SK-N-SH (cell line): Measurements from ENCODE around the gene CEP112. TPM values are rescaled to one million over a fixed set of nuclear protein-coding genes. Genes with fewer than 3 reads are reported as not detected.

Source experiments
- CTCF ChIA-PET: fragments of 300-600, 350-600 bp; formaldehyde crosslinking; extraction: SDS; loops from one replicate; lab custom pipeline; 2021; lab: Yijun Ruan, JAX
- POLR2A ChIA-PET: fragments of 350-600 bp; sonication (Branson Sonifier 250); formaldehyde crosslinking; extraction: SDS; loops from one replicate; lab custom pipeline; 2020; ENCODE audit warnings: antibody characterized with exemption, inconsistent platforms; lab: Yijun Ruan, JAX
- DNase-seq: peaks from one replicate; pipeline ENCODE4 v3.0.0; 2012
- H2AFZ ChIP-seq: fragments of 200-600 bp; sonication (generic); 2 replicates; pipeline ENCODE4 v1.8.1; 2016; ENCODE audit warnings: antibody characterized with exemption, mild to moderate bottlenecking, low read depth
- H3F3A ChIP-seq: fragments of 200-600 bp; sonication (generic); replicated peaks from 2 replicates; pipeline ENCODE3; 2016; ENCODE audit warnings: antibody characterized with exemption, mild to moderate bottlenecking; ENCODE audit not compliant: insufficient read depth
- H3K27ac ChIP-seq, 2 experiments: fragments of 200-500 bp in 1 of 2; fragments of 200-600 bp in 1 of 2; sonication (Bioruptor generic) in 1 of 2; sonication (generic), shearing (Covaris generic) in 1 of 2; 2 replicates each; pipeline versions ENCODE4 v1.5.1 to v1.6.1; 2014 to 2016; ENCODE audit warnings: low read depth in 2 of 2, inconsistent platforms in 1 of 2, low read length in 1 of 2, mild to moderate bottlenecking in 1 of 2, mixed read lengths in 1 of 2
- H3K27me3 ChIP-seq: fragments of 200-600 bp; sonication (generic), shearing (Covaris generic); 2 replicates; pipeline ENCODE4 v1.6.1; 2016; ENCODE audit warnings: mixed run types; ENCODE audit not compliant: insufficient read depth
- H3K36me3 ChIP-seq, 2 experiments: fragments of 200-500 bp in 1 of 2; fragments of 200-600 bp in 1 of 2; sonication (Bioruptor generic) in 1 of 2; sonication (generic) in 1 of 2; replicated peaks in 1 of 2; 2 replicates each; pipeline versions ENCODE3 to v1.5.1; 2014 to 2016; ENCODE audit warnings: low read length in 1 of 2, mild to moderate bottlenecking in 1 of 2; ENCODE audit not compliant: insufficient read depth in 2 of 2, control insufficient read depth in 1 of 2
- H3K4me1 ChIP-seq, 2 experiments: fragments of 200-500 bp in 1 of 2; fragments of 200-600 bp in 1 of 2; sonication (Bioruptor generic) in 1 of 2; sonication (generic), shearing (Covaris generic) in 1 of 2; 2 replicates each; pipeline versions ENCODE4 v1.5.1 to v1.6.1; 2014 to 2016; ENCODE audit warnings: low read depth in 1 of 2, low read length in 1 of 2, mixed run types in 1 of 2; ENCODE audit not compliant: insufficient read depth in 2 of 2, control insufficient read depth in 1 of 2
- H3K4me2 ChIP-seq: fragments of 200-600 bp; sonication (generic), shearing (Covaris generic); 2 replicates; pipeline ENCODE4 v1.6.1; 2017; ENCODE audit warnings: mixed run types
- H3K4me3 ChIP-seq, 2 experiments: fragments of 200-500 bp in 1 of 2; fragments of 200-600 bp in 1 of 2; sonication (Bioruptor generic) in 1 of 2; sonication (generic), shearing (Covaris generic) in 1 of 2; 2 replicates each; pipeline versions ENCODE4 v1.5.1 to v1.8.1; 2014 to 2016; ENCODE audit warnings: low read depth in 2 of 2, inconsistent platforms in 1 of 2, low read length in 1 of 2, mild to moderate bottlenecking in 1 of 2, mixed read lengths in 1 of 2, moderate library complexity in 1 of 2
- H3K79me2 ChIP-seq: fragments of 200-600 bp; sonication (generic); 2 replicates; pipeline ENCODE4 v1.8.1; 2017; ENCODE audit warnings: mild to moderate bottlenecking; ENCODE audit not compliant: insufficient read depth
- H3K9ac ChIP-seq: fragments of 200-600 bp; sonication (generic); 2 replicates; pipeline ENCODE4 v1.6.1; 2017; ENCODE audit warnings: mixed run types
- H3K9me2 ChIP-seq: fragments of 200-600 bp; sonication (generic); 2 replicates; pipeline ENCODE4 v1.6.1; 2017; ENCODE audit warnings: mixed run types
- H3K9me3 ChIP-seq: fragments of 200-600 bp; sonication (generic); 2 replicates; pipeline ENCODE4 v1.6.1; 2017; ENCODE audit warnings: mixed run types, mild to moderate bottlenecking, moderate library complexity
- H4K20me1 ChIP-seq: fragments of 200-600 bp; sonication (generic); 2 replicates; pipeline ENCODE4 v1.6.1; 2017; ENCODE audit warnings: mild to moderate bottlenecking, mixed run types; ENCODE audit not compliant: insufficient read depth
- CHD2 ChIP-seq: fragments of 150-350 bp; IDR thresholded peaks from 2 replicates; pipeline ENCODE4 v1.6.1; 2018; ENCODE audit warnings: low read length; ENCODE audit not compliant: partially characterized antibody
- ELF1 ChIP-seq: IDR thresholded peaks from 2 replicates; pipeline ENCODE4 v1.4.0; 2012
- JUND ChIP-seq: IDR thresholded peaks from 2 replicates; pipeline ENCODE4 v1.4.0; 2012
- NFIC ChIP-seq: IDR thresholded peaks from 2 replicates; pipeline ENCODE4 v1.4.0; 2012; ENCODE audit warnings: borderline replicate concordance
- POLR2AphosphoS5 ChIP-seq: IDR thresholded peaks from 2 replicates; pipeline ENCODE4 v1.6.1; 2012; ENCODE audit warnings: low read depth, low read length
- RAD21 ChIP-seq: IDR thresholded peaks from 2 replicates; pipeline ENCODE4 v1.6.1; 2012; ENCODE audit warnings: mild to moderate bottlenecking, low read length
- RCOR1 ChIP-seq: fragments of 150-350 bp; IDR thresholded peaks from 2 replicates; pipeline ENCODE4 v1.6.1; 2017; ENCODE audit warnings: antibody characterized with exemption, low read length
- RFX5 ChIP-seq: IDR thresholded peaks from 2 replicates; pipeline ENCODE4 v1.6.1; 2012; ENCODE audit warnings: mild to moderate bottlenecking, improper control_type of control experiment, low read length
- RXRA ChIP-seq: IDR thresholded peaks from 2 replicates; pipeline ENCODE4 v1.4.0; 2012; ENCODE audit warnings: low read depth, mild to moderate bottlenecking, borderline replicate concordance
- TAF1 ChIP-seq: IDR thresholded peaks from 2 replicates; pipeline ENCODE4 v1.6.1; 2012; ENCODE audit warnings: low read depth, mild to moderate bottlenecking, low read length, moderate library complexity, borderline replicate concordance
- TCF12 ChIP-seq: IDR thresholded peaks from 2 replicates; pipeline ENCODE4 v1.4.0; 2012
- TEAD4 ChIP-seq: IDR thresholded peaks from 2 replicates; pipeline ENCODE4 v1.4.0; 2012; ENCODE audit warnings: mild to moderate bottlenecking, borderline replicate concordance; ENCODE audit not compliant: insufficient read depth
- WGBS: methylation state at CpG from one replicate; pipeline ENCODE4 v1.1.6; 2017; ENCODE audit warnings: low lambda C conversion rate; 5-methylcytosine and 5-hydroxymethylcytosine counted together
- polyA plus RNA-seq, 3 experiments: library from polyadenylated mRNA; depleted of rRNA; stranded (reverse); fragments of >200 nt; gene quantifications; 2 replicates each; pipeline ENCODE4 v1.2.3, GENCODE V29; 2012
- TF ChIP-seq, protein P1 (sequence below): IDR thresholded peaks from 2 replicates; pipeline ENCODE4; 2012
- TF ChIP-seq, protein P2 (sequence below): IDR thresholded peaks from 2 replicates; pipeline ENCODE4 v1.6.1; 2012; ENCODE audit warnings: mild to moderate bottlenecking, low read depth, low read length, moderate library complexity
- TF ChIP-seq, protein P3 (sequence below): fragments of 200-600 bp; sonication (generic); IDR thresholded peaks from 2 replicates; pipeline ENCODE4 v1.6.1; 2017; ENCODE audit warnings: antibody characterized with exemption, mild to moderate bottlenecking, moderate library complexity
- TF ChIP-seq, protein P4 (sequence below): IDR thresholded peaks from 2 replicates; pipeline ENCODE4 v1.4.0; 2012; ENCODE audit warnings: low read depth
- TF ChIP-seq, protein P5 (sequence below): IDR thresholded peaks from 2 replicates; pipeline ENCODE4 v1.4.0; 2012; ENCODE audit warnings: low read depth, borderline replicate concordance

CEP112 gene
- polyA plus RNA-seq, 1 of the 3 experiments (the other 2 are of a cell fraction) = 7.9 TPM

DNA sequence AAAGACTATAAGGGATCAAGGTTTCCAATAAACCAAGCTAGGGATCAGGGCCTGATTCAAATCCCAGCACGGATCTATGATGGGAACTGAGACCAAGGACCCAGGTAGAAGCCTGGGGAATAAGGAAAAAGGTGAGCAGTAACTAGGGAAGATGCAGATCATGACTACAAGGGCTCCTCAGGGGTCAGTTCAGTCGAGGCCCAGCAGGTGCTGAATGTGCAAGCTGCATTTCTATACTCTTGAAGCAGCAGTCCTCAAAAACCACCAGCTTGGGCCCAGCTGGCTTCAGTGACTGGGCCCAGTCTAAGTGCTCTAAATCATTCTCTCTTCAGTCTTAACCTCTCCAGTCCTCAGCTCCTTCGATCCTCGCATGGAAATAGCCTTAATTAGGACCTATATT, 401.7 kb downstream of the CEP112 start:
- DNase-seq = no peak
- H3K9ac ChIP-seq = no peak overlapping the region
- no peak overlapping the region for H3K4me2 ChIP-seq
- no peaks in the 10 kb centered on the region for H3K9me2 ChIP-seq
- H3K79me2 ChIP-seq = no peaks in the 10 kb centered on the region
- no peaks in the 10 kb centered on the region for H3K36me3 ChIP-seq
- 82% methylated on average over 4 of the region's 4 CpGs for WGBS
- peaks cover 0 to 6% of the 10 kb centered on the region in 2 experiments; a peak in 2 of 4 replicates for H3K4me1 ChIP-seq
- no peaks in the 10 kb centered on the region for H4K20me1 ChIP-seq
- H2AFZ ChIP-seq = no peak overlapping the region
- H3K27ac ChIP-seq = no peak overlapping the region
- H3K27me3 ChIP-seq = no peaks in the 10 kb centered on the region
- no peaks in the 10 kb centered on the region for H3K9me3 ChIP-seq
- H3K4me3 ChIP-seq = no peak overlapping the region
- ChIA-PET CTCF (interaction anchor here (0.6 to 3.4 kb wide), 3 partner anchors 30 to 496 kb away, joined by 3 to 11 read pairs (median 3); no protein-coding TSS in a partner anchor), POLR2A (interaction anchor here (0.6 to 0.8 kb wide), 2 partner anchors 373 to 1460 kb away, joined by 3 to 7 read pairs; no protein-coding TSS in a partner anchor)
- peaks cover 11% of the 10 kb centered on the region for H3F3A ChIP-seq
- TF ChIP-seq RFX5 (no peak), POLR2AphosphoS5 (no peak), TCF12 (no peak), TAF1 (no peak), JUND (no peak), ELF1 (no peak), RCOR1 (no peak), RAD21 (no peak), TEAD4 (no peak)
- TF ChIP-seq, protein P1, sequence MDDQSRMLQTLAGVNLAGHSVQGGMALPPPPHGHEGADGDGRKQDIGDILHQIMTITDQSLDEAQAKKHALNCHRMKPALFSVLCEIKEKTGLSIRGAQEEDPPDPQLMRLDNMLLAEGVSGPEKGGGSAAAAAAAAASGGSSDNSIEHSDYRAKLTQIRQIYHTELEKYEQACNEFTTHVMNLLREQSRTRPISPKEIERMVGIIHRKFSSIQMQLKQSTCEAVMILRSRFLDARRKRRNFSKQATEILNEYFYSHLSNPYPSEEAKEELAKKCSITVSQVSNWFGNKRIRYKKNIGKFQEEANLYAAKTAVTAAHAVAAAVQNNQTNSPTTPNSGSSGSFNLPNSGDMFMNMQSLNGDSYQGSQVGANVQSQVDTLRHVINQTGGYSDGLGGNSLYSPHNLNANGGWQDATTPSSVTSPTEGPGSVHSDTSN = no peak

DNA sequence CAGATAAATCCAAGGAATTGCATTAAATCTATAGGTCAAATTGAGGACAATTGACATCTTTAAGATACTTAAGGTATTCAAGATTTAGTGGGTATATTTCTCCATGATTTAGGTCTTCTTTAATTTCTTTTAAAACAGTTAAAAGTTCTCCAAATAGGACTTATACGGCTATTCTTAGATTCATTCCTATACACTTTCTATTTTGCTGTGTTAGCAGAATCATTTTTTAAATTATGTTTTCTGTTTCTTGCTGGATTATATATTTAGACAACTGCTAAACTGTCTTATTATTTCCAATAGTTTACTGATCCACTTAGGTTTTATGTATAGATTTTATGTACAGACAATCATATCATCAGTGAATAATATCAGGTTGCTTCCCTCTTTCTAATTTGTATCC, 404.4 kb downstream of the CEP112 start:
- H3K27ac ChIP-seq = no peak overlapping the region
- no peaks in the 10 kb centered on the region for H3K27me3 ChIP-seq
- H2AFZ ChIP-seq = no peak overlapping the region
- WGBS = 94% methylated on average over 1 of the region's 1 CpG
- H3K9ac ChIP-seq = no peak overlapping the region
- TF ChIP-seq RXRA (no peak), TCF12 (no peak), RCOR1 (no peak), CHD2 (no peak), NFIC (no peak)
- TF ChIP-seq, protein P2, sequence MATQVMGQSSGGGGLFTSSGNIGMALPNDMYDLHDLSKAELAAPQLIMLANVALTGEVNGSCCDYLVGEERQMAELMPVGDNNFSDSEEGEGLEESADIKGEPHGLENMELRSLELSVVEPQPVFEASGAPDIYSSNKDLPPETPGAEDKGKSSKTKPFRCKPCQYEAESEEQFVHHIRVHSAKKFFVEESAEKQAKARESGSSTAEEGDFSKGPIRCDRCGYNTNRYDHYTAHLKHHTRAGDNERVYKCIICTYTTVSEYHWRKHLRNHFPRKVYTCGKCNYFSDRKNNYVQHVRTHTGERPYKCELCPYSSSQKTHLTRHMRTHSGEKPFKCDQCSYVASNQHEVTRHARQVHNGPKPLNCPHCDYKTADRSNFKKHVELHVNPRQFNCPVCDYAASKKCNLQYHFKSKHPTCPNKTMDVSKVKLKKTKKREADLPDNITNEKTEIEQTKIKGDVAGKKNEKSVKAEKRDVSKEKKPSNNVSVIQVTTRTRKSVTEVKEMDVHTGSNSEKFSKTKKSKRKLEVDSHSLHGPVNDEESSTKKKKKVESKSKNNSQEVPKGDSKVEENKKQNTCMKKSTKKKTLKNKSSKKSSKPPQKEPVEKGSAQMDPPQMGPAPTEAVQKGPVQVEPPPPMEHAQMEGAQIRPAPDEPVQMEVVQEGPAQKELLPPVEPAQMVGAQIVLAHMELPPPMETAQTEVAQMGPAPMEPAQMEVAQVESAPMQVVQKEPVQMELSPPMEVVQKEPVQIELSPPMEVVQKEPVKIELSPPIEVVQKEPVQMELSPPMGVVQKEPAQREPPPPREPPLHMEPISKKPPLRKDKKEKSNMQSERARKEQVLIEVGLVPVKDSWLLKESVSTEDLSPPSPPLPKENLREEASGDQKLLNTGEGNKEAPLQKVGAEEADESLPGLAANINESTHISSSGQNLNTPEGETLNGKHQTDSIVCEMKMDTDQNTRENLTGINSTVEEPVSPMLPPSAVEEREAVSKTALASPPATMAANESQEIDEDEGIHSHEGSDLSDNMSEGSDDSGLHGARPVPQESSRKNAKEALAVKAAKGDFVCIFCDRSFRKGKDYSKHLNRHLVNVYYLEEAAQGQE = no peak
- TF ChIP-seq, protein P3, sequence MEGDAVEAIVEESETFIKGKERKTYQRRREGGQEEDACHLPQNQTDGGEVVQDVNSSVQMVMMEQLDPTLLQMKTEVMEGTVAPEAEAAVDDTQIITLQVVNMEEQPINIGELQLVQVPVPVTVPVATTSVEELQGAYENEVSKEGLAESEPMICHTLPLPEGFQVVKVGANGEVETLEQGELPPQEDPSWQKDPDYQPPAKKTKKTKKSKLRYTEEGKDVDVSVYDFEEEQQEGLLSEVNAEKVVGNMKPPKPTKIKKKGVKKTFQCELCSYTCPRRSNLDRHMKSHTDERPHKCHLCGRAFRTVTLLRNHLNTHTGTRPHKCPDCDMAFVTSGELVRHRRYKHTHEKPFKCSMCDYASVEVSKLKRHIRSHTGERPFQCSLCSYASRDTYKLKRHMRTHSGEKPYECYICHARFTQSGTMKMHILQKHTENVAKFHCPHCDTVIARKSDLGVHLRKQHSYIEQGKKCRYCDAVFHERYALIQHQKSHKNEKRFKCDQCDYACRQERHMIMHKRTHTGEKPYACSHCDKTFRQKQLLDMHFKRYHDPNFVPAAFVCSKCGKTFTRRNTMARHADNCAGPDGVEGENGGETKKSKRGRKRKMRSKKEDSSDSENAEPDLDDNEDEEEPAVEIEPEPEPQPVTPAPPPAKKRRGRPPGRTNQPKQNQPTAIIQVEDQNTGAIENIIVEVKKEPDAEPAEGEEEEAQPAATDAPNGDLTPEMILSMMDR = no peak
- TF ChIP-seq, protein P4, sequence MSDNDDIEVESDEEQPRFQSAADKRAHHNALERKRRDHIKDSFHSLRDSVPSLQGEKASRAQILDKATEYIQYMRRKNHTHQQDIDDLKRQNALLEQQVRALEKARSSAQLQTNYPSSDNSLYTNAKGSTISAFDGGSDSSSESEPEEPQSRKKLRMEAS = no peak
- TF ChIP-seq, protein P5, sequence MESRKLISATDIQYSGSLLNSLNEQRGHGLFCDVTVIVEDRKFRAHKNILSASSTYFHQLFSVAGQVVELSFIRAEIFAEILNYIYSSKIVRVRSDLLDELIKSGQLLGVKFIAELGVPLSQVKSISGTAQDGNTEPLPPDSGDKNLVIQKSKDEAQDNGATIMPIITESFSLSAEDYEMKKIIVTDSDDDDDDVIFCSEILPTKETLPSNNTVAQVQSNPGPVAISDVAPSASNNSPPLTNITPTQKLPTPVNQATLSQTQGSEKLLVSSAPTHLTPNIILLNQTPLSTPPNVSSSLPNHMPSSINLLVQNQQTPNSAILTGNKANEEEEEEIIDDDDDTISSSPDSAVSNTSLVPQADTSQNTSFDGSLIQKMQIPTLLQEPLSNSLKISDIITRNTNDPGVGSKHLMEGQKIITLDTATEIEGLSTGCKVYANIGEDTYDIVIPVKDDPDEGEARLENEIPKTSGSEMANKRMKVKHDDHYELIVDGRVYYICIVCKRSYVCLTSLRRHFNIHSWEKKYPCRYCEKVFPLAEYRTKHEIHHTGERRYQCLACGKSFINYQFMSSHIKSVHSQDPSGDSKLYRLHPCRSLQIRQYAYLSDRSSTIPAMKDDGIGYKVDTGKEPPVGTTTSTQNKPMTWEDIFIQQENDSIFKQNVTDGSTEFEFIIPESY = no peak
- H3K4me3 ChIP-seq = no peak overlapping the region
- no peak for DNase-seq
- peaks cover 22% of the 10 kb centered on the region for H3F3A ChIP-seq
- POLR2A ChIA-PET = no interaction called here
- H3K4me1 ChIP-seq = peaks cover 0 to 19% of the 10 kb centered on the region in 2 experiments; a peak in 3 of 4 replicates
- H3K4me2 ChIP-seq = no peak overlapping the region
- H3K9me3 ChIP-seq = no peaks in the 10 kb centered on the region
- H3K79me2 ChIP-seq = no peaks in the 10 kb centered on the region
- H3K36me3 ChIP-seq = no peaks in the 10 kb centered on the region
- CTCF ChIA-PET = interaction anchor here (2.1 kb wide), 1 partner anchor 24 kb away, joined by 6 read pairs; no protein-coding TSS in a partner anchor
- no peaks in the 10 kb centered on the region for H3K9me2 ChIP-seq
- H4K20me1 ChIP-seq = no peaks in the 10 kb centered on the region
